ENCODE results near the gene RPP40.

Gene RPP40

GRCh38 chr6:4967301-4968030 is 36.4 kb downstream of the RPP40 start:
- no peaks in the 10 kb centered on the region for H3K4me1 ChIP-seq (ENCODE audit: insufficient read depth, low read length)
- H3K27me3 ChIP-seq (ENCODE audit: insufficient read depth, low read length): no peaks in the 10 kb centered on the region
- no peaks in the 10 kb centered on the region for H3K9me3 ChIP-seq (ENCODE audit: insufficient read depth, low read depth, low read length)

GRCh38 chr6:4965562-4966389 is 38.1 kb downstream of the RPP40 start:
- H3K27me3 ChIP-seq (ENCODE audit: insufficient read depth, low read length): no peaks in the 10 kb centered on the region
- no peaks in the 10 kb centered on the region for H3K36me3 ChIP-seq (ENCODE audit: insufficient read depth, low read depth, low read length)
- H3K27ac ChIP-seq (ENCODE audit: low read length): no peak overlapping the region
- H3K9ac ChIP-seq (ENCODE audit: low read depth, low read length): 0 out of 2 replicates have a peak overlapping the region, but pooled peaks have one; percentile 16
- H3K4me3 ChIP-seq (ENCODE audit: low read length): no peak overlapping the region
- no peaks in the 10 kb centered on the region for H3K9me3 ChIP-seq (ENCODE audit: insufficient read depth, low read depth, low read length)
- no peaks in the 10 kb centered on the region for H3K4me1 ChIP-seq (ENCODE audit: insufficient read depth, low read length)

More at GRCh38 chr6:4967301-4968030, 36.4 kb downstream of the RPP40 start:
- H3K27ac ChIP-seq (ENCODE audit: low read length): no peak overlapping the region
- no peak overlapping the region for H3K4me3 ChIP-seq (ENCODE audit: low read length)
- H3K36me3 ChIP-seq (ENCODE audit: insufficient read depth, low read depth, low read length): no peaks in the 10 kb centered on the region
- no peak overlapping the region for H3K9ac ChIP-seq (ENCODE audit: low read depth, low read length)

GRCh38 chr6:4964675-4965561 is 38.9 kb downstream of the RPP40 start:
- H3K27ac ChIP-seq (ENCODE audit: low read length): no peak overlapping the region
- H3K9ac ChIP-seq (ENCODE audit: low read depth, low read length): no peak overlapping the region
- H3K9me3 ChIP-seq (ENCODE audit: insufficient read depth, low read depth, low read length): no peaks in the 10 kb centered on the region
- H3K4me3 ChIP-seq (ENCODE audit: low read length): no peak overlapping the region
- no peaks in the 10 kb centered on the region for H3K4me1 ChIP-seq (ENCODE audit: insufficient read depth, low read length)
- no peaks in the 10 kb centered on the region for H3K27me3 ChIP-seq (ENCODE audit: insufficient read depth, low read length)
- no peaks in the 10 kb centered on the region for H3K36me3 ChIP-seq (ENCODE audit: insufficient read depth, low read depth, low read length)

DNA sequence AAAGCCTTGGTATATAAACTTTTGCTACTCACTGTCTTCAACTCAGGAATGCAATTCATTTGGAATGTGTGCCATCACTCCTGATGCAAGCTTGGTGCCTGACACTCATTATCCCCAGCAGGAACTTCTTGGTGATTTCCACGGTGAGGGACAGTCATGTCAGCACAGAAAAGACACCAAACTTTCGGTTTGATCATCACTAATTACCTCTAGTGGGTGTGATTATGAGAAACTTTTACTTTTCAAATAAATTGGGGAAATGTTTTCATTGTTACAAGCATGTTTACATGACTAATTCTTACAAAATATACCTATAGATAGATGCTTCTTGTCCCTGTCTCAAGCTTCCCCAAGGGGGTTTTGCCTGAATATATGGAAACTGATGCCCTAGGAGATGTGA is 40.9 kb downstream of the RPP40 start:
- H3K9ac ChIP-seq (ENCODE audit: low read depth, low read length): no peak overlapping the region

GRCh38 chr6:4961322-4962168 is 42.3 kb downstream of the RPP40 start:
- H3K27ac ChIP-seq (ENCODE audit: low read length): no peak overlapping the region
- H3K4me3 ChIP-seq (ENCODE audit: low read length): no peak overlapping the region
- H3K27me3 ChIP-seq (ENCODE audit: insufficient read depth, low read length): no peaks in the 10 kb centered on the region
- H3K4me1 ChIP-seq (ENCODE audit: insufficient read depth, low read length): no peaks in the 10 kb centered on the region
- no peaks in the 10 kb centered on the region for H3K9me3 ChIP-seq (ENCODE audit: insufficient read depth, low read depth, low read length)
- H3K9ac ChIP-seq (ENCODE audit: low read depth, low read length): no peak overlapping the region
- no peaks in the 10 kb centered on the region for H3K36me3 ChIP-seq (ENCODE audit: insufficient read depth, low read depth, low read length)

More for the DNA sequence above, 40.9 kb downstream of the RPP40 start:
- Histone ChIP-seq H3K27ac (ENCODE audit: low read length) (no peak overlapping the region), H3K27me3 (ENCODE audit: insufficient read depth, low read length) (no peaks in the 10 kb centered on the region), H3K36me3 (ENCODE audit: insufficient read depth, low read depth, low read length) (no peaks in the 10 kb centered on the region), H3K4me1 (ENCODE audit: insufficient read depth, low read length) (no peaks in the 10 kb centered on the region), H3K4me3 (ENCODE audit: low read length) (no peak overlapping the region), H3K9me3 (ENCODE audit: insufficient read depth, low read depth, low read length) (no peaks in the 10 kb centered on the region)

DNA sequence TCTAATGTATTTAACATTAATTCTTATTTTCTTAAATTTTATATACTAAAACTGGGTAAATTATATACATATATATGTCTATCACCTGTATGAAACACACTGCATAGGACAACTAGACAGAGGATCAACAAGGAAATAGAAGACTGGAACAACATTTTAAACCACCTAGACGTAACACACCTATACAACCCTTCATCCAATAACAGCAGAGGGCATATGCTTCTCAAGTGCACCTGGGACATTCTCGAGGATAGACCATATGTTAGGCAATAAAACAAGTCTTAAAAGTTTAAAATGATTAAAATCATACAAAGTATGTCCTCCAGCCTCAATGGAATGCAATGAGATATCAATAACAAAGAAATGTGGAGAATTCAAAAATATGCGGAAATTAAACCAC is 45.2 kb downstream of the RPP40 start:
- Histone ChIP-seq H3K27me3 (ENCODE audit: insufficient read depth, low read length) (no peaks in the 10 kb centered on the region), H3K9me3 (ENCODE audit: insufficient read depth, low read depth, low read length) (no peaks in the 10 kb centered on the region), H3K4me1 (ENCODE audit: insufficient read depth, low read length) (no peaks in the 10 kb centered on the region), H3K4me3 (ENCODE audit: low read length) (no peak overlapping the region), H3K36me3 (ENCODE audit: insufficient read depth, low read depth, low read length) (peaks cover 28% of the 10 kb centered on the region), H3K27ac (ENCODE audit: low read length) (no peak overlapping the region), H3K9ac (ENCODE audit: low read depth, low read length) (no peak overlapping the region)

GRCh38 chr6:4957521-4958231 is 46.2 kb downstream of the RPP40 start:
- Histone ChIP-seq H3K9ac (ENCODE audit: low read depth, low read length) (no peak overlapping the region), H3K9me3 (ENCODE audit: insufficient read depth, low read depth, low read length) (no peaks in the 10 kb centered on the region), H3K4me1 (ENCODE audit: insufficient read depth, low read length) (no peaks in the 10 kb centered on the region), H3K36me3 (ENCODE audit: insufficient read depth, low read depth, low read length) (peaks cover 35% of the 10 kb centered on the region), H3K27ac (ENCODE audit: low read length) (no peak overlapping the region), H3K27me3 (ENCODE audit: insufficient read depth, low read length) (no peaks in the 10 kb centered on the region), H3K4me3 (ENCODE audit: low read length) (no peak overlapping the region)

- no peak overlapping the region for H3K9ac ChIP-seq (ENCODE audit: low read depth, low read length)
- no peaks in the 10 kb centered on the region for H3K4me1 ChIP-seq (ENCODE audit: insufficient read depth, low read length)
- H3K27me3 ChIP-seq (ENCODE audit: insufficient read depth, low read length): no peaks in the 10 kb centered on the region
- H3K9me3 ChIP-seq (ENCODE audit: insufficient read depth, low read depth, low read length): no peaks in the 10 kb centered on the region
- no peak overlapping the region for H3K4me3 ChIP-seq (ENCODE audit: low read length)
- H3K27ac ChIP-seq (ENCODE audit: low read length): no peak overlapping the region
- peaks cover 43% of the 10 kb centered on the region for H3K36me3 ChIP-seq (ENCODE audit: insufficient read depth, low read depth, low read length)
These were observed 47.2 kb downstream of the RPP40 start for GRCh38 chr6:4956625-4957024.

DNA sequence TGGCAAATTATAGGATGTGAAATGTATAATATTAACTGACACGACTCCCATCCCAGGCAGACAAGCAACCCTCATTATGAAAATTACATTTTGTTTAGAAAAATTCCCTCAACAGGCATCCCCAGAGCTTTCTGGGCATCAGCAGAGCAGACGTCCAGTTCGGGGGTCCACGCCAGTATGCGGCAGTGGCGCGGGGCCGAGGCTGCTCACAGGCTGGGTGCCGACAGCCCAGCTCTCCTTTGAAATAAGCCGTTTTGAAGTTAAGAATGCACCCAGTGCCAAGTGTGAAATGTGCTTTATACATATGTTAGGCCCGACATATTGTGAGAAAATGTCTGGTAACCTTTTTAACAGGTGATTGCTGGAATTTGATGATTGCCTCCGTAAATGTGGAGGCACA is 50.4 kb downstream of the RPP40 start:
- H3K9ac ChIP-seq (ENCODE audit: low read depth, low read length): no peak overlapping the region
- peaks cover 67% of the 10 kb centered on the region for H3K36me3 ChIP-seq (ENCODE audit: insufficient read depth, low read depth, low read length)
- no peaks in the 10 kb centered on the region for H3K27me3 ChIP-seq (ENCODE audit: insufficient read depth, low read length)
- no peaks in the 10 kb centered on the region for H3K9me3 ChIP-seq (ENCODE audit: insufficient read depth, low read depth, low read length)
- H3K4me1 ChIP-seq (ENCODE audit: insufficient read depth, low read length): peaks cover 6% of the 10 kb centered on the region
- H3K4me3 ChIP-seq (ENCODE audit: low read length): no peak overlapping the region
- H3K27ac ChIP-seq (ENCODE audit: low read length): no peak overlapping the region

DNA sequence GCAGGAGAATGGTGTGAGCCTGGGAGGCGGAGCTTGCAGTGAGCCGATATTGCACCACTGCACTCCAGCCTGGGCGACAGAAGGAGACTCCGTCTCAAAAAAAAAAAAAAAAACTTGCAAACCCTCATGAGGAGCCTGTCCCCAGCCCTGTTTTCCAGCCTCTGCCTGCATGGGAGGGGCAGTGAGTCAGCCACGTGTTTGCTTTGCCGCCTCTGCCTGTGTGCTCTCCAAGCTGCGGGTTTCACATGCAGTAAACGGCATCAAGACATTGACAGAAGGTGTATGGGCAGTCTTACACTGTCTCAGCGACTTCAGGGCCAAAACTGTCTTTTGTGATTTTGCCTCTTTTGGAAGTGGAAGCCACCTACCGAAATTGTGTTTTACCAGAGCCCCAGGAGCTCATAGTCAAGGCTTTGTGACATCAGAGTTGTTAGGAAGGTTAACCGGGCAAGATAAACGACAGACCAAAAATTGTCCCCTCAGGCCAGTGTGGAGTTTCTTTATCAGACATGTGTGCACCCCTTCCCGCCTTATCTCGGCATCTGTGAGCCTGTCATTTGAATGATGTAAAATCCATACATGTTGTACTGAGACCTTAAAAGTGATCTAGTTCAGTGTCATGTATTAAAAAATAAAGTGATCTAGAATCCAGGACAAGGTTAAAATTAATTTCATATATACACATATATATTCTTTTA is 52.9 kb downstream of the RPP40 start:
- Histone ChIP-seq H3K36me3 (ENCODE audit: insufficient read depth, low read depth, low read length) (peaks cover 72% of the 10 kb centered on the region), H3K4me1 (ENCODE audit: insufficient read depth, low read length) (peaks cover 7% of the 10 kb centered on the region), H3K27ac (ENCODE audit: low read length) (no peak overlapping the region), H3K9me3 (ENCODE audit: insufficient read depth, low read depth, low read length) (no peaks in the 10 kb centered on the region), H3K4me3 (ENCODE audit: low read length) (no peak overlapping the region), H3K27me3 (ENCODE audit: insufficient read depth, low read length) (no peaks in the 10 kb centered on the region), H3K9ac (ENCODE audit: low read depth, low read length) (no peak overlapping the region)
